DND-41 (cell line): ENCODE measurements around the gene MYRIP.

ENCODE experiments used
- EZH2 ChIP-seq: IDR thresholded peaks from 3 replicates; pipeline ENCODE4 v1.6.1; 2012; ENCODE audit warnings: borderline replicate concordance, low read depth, mild to moderate bottlenecking, moderate library complexity, low read length, inconsistent platforms; ENCODE audit not compliant: severe bottlenecking
- TF ChIP-seq, protein P1 (sequence below): IDR thresholded peaks from 2 replicates; pipeline ENCODE4 v1.5.1; 2012; ENCODE audit warnings: borderline replicate concordance, low read length, moderate library complexity, mild to moderate bottlenecking; ENCODE audit not compliant: poor library complexity, severe bottlenecking; ENCODE audit errors: extremely low read depth

DNA sequence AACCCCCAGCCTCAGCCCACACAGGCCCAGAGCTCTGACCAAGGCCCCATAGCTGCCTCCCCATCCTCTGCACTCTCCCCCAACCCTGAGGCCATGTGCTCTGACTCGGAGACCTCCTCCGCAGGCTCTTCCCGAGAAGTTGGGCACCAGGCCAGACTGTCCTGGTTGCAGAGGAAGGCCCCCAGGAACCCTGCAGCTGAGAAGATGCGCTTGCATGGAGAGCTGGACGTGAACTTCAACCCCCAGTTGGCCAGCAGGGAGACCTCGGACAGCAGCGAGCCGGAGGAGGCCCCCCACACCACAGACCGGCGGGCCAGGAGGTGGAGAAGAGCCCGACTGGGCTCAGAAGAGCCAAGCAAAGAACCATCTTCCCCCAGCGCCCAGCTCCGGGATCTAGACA lies 380.6 kb downstream of the MYRIP start:
- TF ChIP-seq, protein P1, sequence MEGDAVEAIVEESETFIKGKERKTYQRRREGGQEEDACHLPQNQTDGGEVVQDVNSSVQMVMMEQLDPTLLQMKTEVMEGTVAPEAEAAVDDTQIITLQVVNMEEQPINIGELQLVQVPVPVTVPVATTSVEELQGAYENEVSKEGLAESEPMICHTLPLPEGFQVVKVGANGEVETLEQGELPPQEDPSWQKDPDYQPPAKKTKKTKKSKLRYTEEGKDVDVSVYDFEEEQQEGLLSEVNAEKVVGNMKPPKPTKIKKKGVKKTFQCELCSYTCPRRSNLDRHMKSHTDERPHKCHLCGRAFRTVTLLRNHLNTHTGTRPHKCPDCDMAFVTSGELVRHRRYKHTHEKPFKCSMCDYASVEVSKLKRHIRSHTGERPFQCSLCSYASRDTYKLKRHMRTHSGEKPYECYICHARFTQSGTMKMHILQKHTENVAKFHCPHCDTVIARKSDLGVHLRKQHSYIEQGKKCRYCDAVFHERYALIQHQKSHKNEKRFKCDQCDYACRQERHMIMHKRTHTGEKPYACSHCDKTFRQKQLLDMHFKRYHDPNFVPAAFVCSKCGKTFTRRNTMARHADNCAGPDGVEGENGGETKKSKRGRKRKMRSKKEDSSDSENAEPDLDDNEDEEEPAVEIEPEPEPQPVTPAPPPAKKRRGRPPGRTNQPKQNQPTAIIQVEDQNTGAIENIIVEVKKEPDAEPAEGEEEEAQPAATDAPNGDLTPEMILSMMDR, result no peak
- TF ChIP-seq EZH2, result no peak
